Adrenal gland (tissue), 12 donors: Measurements from ENCODE around the gene SSTR4. TPM values are rescaled to one million over a fixed set of nuclear protein-coding genes. Genes with fewer than 3 reads are reported as not detected.

Experiments
- DNase-seq, 7 donors: peaks; one replicate each; pipeline ENCODE4 v3.0.0-alpha.2; 2019 to 2020
- H3K27ac ChIP-seq, 5 donors: fragments of 200-600 bp; sonication (generic) in 4 of 5; 1 replicate in 3 of 5; 2 replicates in 2 of 5; pipeline versions ENCODE4 v1.5.1 to v1.8.0; 2016 to 2020; ENCODE audit warnings: mild to moderate bottlenecking in 1 of 5
- H3K27me3 ChIP-seq: fragments of 200-600 bp; 2 replicates; pipeline ENCODE4 v1.8.0; 2021
- H3K36me3 ChIP-seq, 2 donors: fragments of 200-600 bp; replicated peaks in 1 of 2; 1 replicate in 1 of 2; 2 replicates in 1 of 2; pipeline versions ENCODE4 v1.5.1 to v1.8.0; 2018 to 2022
- H3K4me1 ChIP-seq, 2 donors: fragments of 200-600 bp; replicated peaks in 1 of 2; 1 replicate in 1 of 2; 2 replicates in 1 of 2; pipeline versions ENCODE4 v1.5.1 to v1.8.0; 2018 to 2021
- H3K4me3 ChIP-seq, 4 donors: fragments of 200-600 bp; sonication (generic) in 3 of 4; one replicate each; pipeline ENCODE4 v1.5.1; 2016 to 2018
- H3K9me3 ChIP-seq, 3 donors: fragments of 200-600 bp; sonication (generic) in 1 of 3; replicated peaks in 1 of 3; 1 replicate in 2 of 3; 2 replicates in 1 of 3; pipeline versions ENCODE4 v1.5.1 to v1.8.0; 2016 to 2021
- CTCF ChIP-seq, 6 experiments: fragments of 450-650 bp in 4 of 6; fragments of 200-600 bp in 2 of 6; sonication (generic) in 1 of 6; IDR thresholded peaks; 1 replicate in 5 of 6; 2 replicates in 1 of 6; pipeline versions ENCODE4 v1.5.1 to v1.8.0; 2016 to 2021; ENCODE audit warnings: antibody characterized with exemption in 6 of 6, mild to moderate bottlenecking in 2 of 6, moderate library complexity in 1 of 6
- POLR2A ChIP-seq, 2 donors: fragments of 450-650 bp; IDR thresholded peaks; one replicate each; pipeline ENCODE4 v1.6.1; 2017; ENCODE audit warnings: antibody characterized with exemption in 2 of 2, mild to moderate bottlenecking in 2 of 2, moderate library complexity in 1 of 2
- WGBS, 4 donors: extraction: QIAGEN DNeasy Blood & Tissue Kit in 2 of 4; methylation state at CpG; one replicate each; pipeline versions ENCODE4 v1.1.5 to v1.1.7; 2013 to 2017; 5-methylcytosine and 5-hydroxymethylcytosine counted together
- intact Hi-C, 2 donors: fragments of 100-400 bp; cut with DNase I; formaldehyde crosslinking; loops; one replicate each; pipeline versions ENCODE4 v1.14.1 to v1.15.0; 2022 to 2023
- polyA plus RNA-seq, 3 donors: library from polyadenylated mRNA; stranded (reverse); fragments of 200-250 nt in 2 of 3; fragments of 350-450 nt in 1 of 3; fragmentation: Illumina TruSeq in 1 of 3; extraction: RNeasy Lipid Tissue Mini Kit (QIAGEN cat#74804) in 1 of 3; gene quantifications; one replicate each; pipeline ENCODE4 v1.2.3, GENCODE V29; 2013 to 2014
- total RNA-seq, 9 donors: library from RNA; depleted of rRNA in 4 of 9; stranded (reverse); fragments of >200 nt in 4 of 9; fragments of 120-200 nt in 1 of 9; fragmentation: NEBNext Ultra II Directional in 1 of 9; extraction: Animal tissue kit (Norgen Biotek cat#: 25700) in 1 of 9; gene quantifications; one replicate each; pipeline versions ENCODE4 v1.1.0 to v1.2.4, GENCODE V29; 2013 to 2023
- donor health status: healthy with polysubstance abuse.
- donor health status: Bipolar disorder and iron deficiency.
- donor health status: DM: yes; HTN: yes; CAD: no.
- donor health status: DM: no; HTN: no; CAD: no.
- donor health status: DM: no; HTN: no; CAD: no.
- donor health status: DM: yes; HTN: yes; CAD: no.

Gene SSTR4
- total and polyA plus RNA-seq, 12 donors: not detected

- WGBS, 4 donors: 91 to 93% (median 92%) methylated on average over 9 to 11 of the region's 11 CpGs
- Histone ChIP-seq H3K4me1 (no peaks in the 10 kb centered on the region), H3K9me3 (no peaks in the 10 kb centered on the region), H3K36me3 (no peaks in the 10 kb centered on the region), H3K27me3 (no peaks in the 10 kb centered on the region), H3K4me3 (no peak overlapping the region), H3K27ac (no peak overlapping the region)
- intact Hi-C loops: no loop called here
- TF ChIP-seq CTCF (IDR thresholded peaks at IDR 0.05) (no peak), POLR2A (IDR thresholded peaks at IDR 0.05) (no peak)
- no peak for DNase-seq
These were observed 16.2 kb upstream of the SSTR4 start for GRCh38 chr20:23018941-23019340.

- no peak overlapping the region for H3K4me3 ChIP-seq
- WGBS, 4 donors: 71 to 85% (median 73%) methylated on average over 6 to 7 of the region's 7 CpGs
- H3K4me1 ChIP-seq: no peaks in the 10 kb centered on the region
- no peaks in the 10 kb centered on the region for H3K9me3 ChIP-seq
- no peaks in the 10 kb centered on the region for H3K27me3 ChIP-seq
- H3K36me3 ChIP-seq: no peaks in the 10 kb centered on the region
- no peak overlapping the region for H3K27ac ChIP-seq
- TF ChIP-seq CTCF (IDR thresholded peaks at IDR 0.05) (no peak), POLR2A (IDR thresholded peaks at IDR 0.05) (no peak)
- intact Hi-C loops: no loop called here
- DNase-seq: no peak
These were observed 15.7 kb upstream of the SSTR4 start for GRCh38 chr20:23019403-23019802.

DNA sequence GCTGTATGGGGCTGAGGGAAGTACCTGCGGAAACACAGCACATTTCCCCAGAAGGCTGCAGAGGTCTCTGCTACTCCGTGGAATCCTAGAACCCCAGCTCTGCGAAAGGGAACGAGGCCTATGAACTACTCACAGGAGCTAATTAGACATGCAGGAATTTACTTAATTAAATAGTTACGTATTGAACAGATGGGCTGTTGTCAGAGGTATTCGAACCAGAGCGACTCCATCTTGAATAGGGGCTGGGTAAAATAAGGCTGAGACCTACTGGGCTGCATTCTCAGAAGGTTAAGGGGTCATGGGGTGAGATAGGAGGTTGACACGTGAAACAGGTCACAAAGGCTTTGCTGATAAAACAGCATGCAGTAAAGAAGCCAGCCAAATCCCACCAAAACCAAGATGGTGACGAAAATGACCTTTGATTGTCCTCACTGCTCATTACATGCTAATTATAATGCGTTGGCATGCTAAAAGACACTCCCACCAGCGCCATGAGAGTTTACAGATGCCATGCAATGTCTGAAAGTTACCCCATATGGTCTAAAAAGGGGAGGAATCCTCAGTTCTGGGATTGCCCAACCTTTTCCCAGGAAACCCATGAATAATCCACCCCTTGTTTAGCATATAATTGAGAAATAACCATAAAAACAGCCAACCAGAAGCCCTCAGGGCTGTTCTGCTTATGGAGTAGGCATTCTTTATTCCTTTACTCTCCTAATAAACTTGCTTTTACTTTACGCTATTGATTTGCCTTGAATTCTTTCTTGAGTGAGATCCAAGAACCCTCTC is 14.7 kb upstream of the SSTR4 start:
- no peaks in the 10 kb centered on the region for H3K27me3 ChIP-seq
- H3K27ac ChIP-seq: no peak overlapping the region
- no peaks in the 10 kb centered on the region for H3K36me3 ChIP-seq
- TF ChIP-seq CTCF (IDR thresholded peaks at IDR 0.05): no peak
- no peak for TF ChIP-seq POLR2A (IDR thresholded peaks at IDR 0.05)
- no peak for DNase-seq
- 89 to 92% (median 92%) methylated on average over 12 of the region's 12 CpGs for WGBS, 4 donors
- no peak overlapping the region for H3K4me3 ChIP-seq
- no peaks in the 10 kb centered on the region for H3K4me1 ChIP-seq
- H3K9me3 ChIP-seq: no peaks in the 10 kb centered on the region
- intact Hi-C loops: no loop called here

- Histone ChIP-seq H3K4me1 (no peaks in the 10 kb centered on the region), H3K4me3 (no peak overlapping the region), H3K9me3 (no peaks in the 10 kb centered on the region), H3K27me3 (no peaks in the 10 kb centered on the region), H3K27ac (no peak overlapping the region), H3K36me3 (no peaks in the 10 kb centered on the region)
- WGBS, 4 donors: 76 to 88% (median 85%) methylated on average over 1 of the region's 1 CpG
- no peak for DNase-seq
- TF ChIP-seq CTCF (IDR thresholded peaks at IDR 0.05) (no peak), POLR2A (IDR thresholded peaks at IDR 0.05) (no peak)
- intact Hi-C loops: no loop called here
These were observed 13.6 kb upstream of the SSTR4 start for GRCh38 chr20:23021541-23021940.
